LoVo (cell line): ENCODE measurements around the gene TTLL10.
A peak's percentile ranks its signal among the peaks of the same experiment; 100 is the strongest.

Experiments used
- DNase-seq: peaks from one replicate; pipeline ENCODE4 v3.0.0-alpha.2; 2016; ENCODE audit warnings: low spot score

TTLL10 gene

DNA sequence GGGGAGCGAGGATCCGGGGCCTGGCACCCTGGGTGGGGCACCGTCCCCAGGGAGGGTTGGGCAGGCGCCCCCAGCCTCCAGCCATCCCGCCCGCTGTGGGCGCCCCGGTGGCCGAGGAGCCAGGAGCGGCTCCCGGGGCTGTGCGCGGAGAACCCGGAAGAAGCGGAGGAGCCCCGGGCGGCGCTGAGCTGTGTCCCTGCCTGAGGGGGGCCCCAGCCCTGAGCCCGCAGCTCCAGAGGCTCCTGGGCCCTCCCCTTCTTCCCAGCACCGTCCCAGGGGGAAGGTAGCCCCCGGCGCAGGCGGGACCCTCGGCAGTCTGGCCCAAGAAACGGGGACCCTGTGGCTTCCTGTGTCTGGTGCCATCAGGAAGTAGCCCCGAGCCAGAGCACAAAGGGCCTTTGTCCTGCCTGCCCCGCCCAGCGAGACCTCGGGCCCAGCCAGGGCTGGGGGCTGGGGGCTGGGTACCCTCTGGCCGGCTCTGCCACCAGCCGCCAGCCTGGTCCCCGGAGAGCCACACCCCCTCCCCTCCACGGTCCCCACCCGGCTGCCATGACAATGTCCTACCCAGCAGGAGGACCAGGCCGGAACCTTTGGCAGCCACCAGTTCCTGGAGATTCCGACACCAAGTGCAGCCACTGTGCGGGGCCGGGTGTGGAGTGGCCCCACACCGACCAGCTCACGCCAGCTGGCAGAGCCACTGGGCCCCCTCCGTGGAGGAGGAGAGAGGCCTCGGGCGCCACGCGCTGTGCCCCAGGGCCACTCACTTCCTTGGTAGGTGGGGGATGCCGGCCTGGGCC, 15.6 kb upstream of the TTLL10 start:
- peak; percentile 81 for DNase-seq

DNA sequence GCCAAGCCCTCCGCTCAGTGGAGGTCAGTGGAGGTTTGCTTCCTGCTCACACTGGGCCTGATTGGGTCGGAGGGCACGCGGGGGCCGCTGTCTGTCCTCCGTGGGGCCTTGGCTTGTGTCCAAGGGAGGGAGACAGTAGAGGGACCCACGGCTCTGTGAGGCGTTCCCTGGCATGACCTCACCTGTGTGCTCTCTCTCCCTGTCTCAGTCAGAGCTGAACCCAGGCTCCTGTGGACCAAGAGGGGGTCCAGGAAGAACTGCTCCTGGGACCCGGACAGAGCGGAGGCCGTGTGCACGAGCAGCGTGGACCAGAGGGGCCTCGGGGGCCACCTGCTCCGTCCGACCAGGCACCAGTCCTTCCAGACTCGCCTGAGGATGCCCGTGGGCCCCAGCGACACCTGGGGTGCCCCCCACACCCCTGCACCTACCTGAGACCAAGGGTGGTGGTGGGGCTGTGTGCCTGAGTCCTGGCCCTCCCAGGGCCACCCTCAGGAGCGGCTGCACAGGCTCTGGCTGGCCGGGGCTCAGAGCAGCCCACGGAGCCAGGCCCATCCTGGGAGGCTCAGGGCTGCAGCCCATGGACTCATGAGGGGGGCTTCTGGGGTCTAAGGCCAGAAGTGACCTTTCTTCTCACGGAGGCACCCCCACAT, 13.3 kb upstream of the TTLL10 start:
- DNase-seq: no peak

DNA sequence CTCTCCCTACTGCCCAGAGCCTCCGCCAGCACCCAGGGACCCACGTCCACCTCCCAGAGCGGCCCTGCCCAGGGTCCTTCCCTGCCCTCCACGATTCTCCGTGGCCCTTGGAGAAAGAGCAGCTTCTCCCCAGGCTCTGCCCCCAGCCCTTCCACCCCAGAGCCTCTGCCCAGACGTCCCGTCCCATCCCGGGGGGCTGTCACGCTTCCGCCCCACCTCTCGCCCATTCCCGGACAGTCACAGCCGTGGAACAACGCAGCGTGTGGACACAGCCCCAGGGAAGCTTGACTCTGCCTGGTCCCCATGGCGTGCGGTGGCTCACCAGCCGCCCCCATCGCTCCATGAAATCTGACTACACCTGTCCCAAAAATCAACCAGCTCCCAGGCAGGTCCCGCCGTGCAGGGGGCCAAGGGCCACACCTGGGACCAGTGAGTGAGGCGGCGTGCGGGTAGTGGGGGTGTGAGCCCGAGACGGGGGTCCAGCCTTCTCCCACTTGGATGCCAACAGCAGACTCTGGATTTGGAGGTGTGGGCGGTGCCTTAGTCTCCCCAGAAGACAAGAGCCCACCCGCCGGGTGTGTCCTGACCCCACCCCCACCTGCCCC, 12.5 kb upstream of the TTLL10 start:
- DNase-seq: no peak

GRCh38 chr1:1161683-1162079, 12.0 kb upstream of the TTLL10 start:
- DNase-seq: no peak

GRCh38 chr1:1162597-1163537, 10.8 kb upstream of the TTLL10 start:
- peak; percentile 92 for DNase-seq

GRCh38 chr1:1163538-1164070, 10.1 kb upstream of the TTLL10 start:
- no peak for DNase-seq

DNA sequence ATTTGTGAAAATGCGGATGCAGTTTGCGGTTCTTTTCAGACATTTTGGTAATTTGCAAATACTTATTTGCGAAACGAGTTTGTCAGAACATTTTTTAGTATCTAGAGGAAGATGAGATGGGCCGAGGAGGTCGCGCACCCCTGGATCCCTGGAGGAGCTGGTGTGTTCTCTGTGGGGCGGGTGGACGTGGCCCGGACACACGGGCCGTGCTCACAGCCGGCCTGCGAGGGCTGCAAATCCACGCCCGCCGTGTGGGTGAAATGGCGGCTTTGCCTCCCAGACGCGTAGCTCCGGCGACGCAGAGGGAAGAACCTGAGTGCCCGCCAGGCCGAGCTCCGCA, 9.3 kb upstream of the TTLL10 start:
- no peak for DNase-seq

DNA sequence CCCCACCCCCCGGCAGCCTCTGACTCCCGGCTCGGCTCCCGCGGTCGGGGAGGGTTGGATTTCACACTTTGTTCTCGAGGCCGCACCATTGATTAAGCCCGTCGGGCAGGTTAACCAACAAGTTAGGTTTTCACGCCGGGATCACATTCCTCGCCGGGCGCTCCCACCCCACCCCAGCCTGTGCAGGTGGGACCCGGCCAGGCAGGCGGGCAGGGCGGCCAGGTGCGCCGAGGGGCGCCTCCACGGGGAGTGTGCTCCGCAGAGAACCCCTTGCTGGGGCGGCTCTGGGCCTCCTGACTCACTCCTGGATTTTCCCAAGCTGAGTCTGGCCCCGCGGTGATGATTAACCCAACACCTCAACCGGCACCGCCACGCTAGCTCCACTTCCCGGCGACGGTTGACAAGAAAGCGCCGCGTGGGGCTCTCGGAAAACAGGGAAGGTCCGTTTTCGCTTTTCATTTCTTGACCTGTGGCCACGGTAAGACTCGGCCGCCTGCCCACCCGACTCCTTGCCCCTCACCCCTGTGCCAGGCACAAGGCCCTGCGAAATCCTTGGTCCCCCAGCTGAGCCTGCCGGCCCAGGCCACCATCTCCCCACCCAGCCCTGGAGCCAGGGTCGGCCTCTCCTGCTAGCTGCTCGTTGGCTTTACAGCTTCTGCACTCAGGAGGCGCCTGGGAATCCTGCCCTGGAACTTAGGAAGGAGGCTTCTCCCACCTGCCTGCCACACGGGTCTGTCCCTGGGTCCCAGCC, 8.8 kb upstream of the TTLL10 start:
- peak; percentile 70 for DNase-seq

- no peak for DNase-seq
Measured at GRCh38 chr1:1165485-1165884, 8.2 kb upstream of the TTLL10 start.

DNA sequence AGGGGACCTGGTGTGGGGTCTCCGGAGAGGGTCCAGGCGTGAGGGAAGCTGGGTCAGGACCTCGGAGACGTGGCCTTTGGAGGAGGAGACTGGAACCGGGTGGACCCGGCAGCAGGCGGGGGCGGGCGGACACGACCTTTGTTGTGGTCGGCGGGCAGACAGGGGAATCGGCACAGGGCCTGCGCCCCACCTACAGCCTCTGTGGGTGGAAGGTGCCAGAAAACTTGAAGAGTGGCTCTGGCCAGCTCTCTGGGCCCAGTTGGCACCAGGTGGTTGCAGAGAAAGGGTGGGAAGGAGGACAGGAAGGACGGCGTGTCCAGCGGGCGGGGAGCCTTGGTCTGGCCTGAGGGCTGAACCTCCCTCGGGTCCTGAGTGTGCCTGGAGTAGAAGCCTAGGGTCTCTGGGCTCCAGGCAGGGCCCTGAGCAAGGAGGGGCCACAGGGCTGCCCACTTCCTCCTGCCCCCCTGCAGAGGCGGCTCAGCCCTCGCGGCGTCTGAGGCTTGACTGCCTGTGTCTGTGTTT, 7.7 kb upstream of the TTLL10 start:
- DNase-seq: no peak

- no peak for DNase-seq
Measured at GRCh38 chr1:1166642-1167397, 6.9 kb upstream of the TTLL10 start.

DNA sequence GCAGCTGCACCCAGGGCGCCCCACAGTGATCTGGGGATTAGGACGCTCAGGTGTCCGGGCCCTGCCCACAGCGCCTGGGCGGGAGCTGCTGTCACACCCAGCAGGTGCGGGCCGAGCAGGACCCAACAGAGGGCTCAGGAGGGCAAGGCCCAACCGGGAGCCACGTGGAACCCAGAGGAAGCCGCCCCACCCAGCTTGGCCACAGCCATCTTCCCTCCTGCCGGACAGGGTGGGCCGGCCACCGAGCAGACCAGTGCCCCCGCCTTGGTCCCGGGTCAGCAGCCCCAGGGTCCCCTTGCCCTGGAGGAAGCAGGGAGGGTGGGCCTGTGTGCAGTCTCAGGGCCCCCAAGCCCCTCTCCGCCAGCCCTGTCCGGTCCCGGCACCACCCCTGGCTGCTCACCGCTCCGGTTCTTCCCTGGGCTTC, 6.3 kb upstream of the TTLL10 start:
- no peak for DNase-seq

GRCh38 chr1:1167841-1168450, 5.7 kb upstream of the TTLL10 start:
- DNase-seq: no peak

DNA sequence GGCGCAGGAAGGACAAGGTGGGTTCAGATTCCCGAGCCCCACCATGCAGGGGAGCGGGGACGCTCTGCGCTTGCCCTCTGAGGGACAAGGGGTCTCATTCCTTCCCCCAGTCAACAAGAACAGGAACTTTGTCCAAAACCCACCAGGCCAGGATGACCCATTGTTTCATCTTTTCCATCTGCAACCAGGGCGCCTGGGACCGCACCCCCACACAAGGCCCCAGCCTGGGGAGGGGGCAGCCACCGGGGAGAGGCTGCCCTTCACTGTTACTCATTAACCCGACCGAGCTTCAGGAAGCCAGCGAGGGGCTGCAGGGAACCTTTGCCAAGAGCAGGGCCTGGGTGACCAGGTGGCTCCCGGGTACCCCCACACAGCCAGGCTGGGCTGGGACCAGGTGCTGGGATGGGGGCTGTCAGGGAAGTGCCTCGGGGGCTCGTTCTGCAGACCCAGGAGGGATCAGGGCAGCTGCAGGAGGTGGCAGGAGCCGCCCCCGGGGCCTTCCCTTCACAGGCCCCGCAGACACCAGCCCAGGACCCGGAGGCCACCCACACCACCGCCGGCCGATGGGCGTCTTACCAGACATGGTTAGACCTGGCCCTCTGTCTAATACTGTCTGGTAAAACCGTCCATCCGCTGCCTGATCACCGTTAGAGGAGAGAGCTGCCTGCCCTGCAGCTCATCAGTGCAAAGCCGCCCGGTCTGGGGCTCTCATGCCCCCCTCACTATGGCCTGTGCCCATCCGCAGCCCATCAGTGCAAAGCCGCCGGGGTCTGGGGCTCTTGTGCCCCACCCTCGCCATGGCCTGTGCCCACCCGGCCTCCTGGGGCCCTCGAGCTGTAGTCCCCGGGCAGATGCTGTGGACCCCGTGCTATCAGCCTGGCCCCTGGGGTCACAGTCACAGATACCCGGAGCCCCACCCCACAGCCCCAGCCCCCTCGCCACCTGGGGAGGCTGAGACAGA, 4.9 kb upstream of the TTLL10 start:
- DNase-seq: no peak

- no peak for DNase-seq
Measured at GRCh38 chr1:1169429-1170214, 4.1 kb upstream of the TTLL10 start.

DNA sequence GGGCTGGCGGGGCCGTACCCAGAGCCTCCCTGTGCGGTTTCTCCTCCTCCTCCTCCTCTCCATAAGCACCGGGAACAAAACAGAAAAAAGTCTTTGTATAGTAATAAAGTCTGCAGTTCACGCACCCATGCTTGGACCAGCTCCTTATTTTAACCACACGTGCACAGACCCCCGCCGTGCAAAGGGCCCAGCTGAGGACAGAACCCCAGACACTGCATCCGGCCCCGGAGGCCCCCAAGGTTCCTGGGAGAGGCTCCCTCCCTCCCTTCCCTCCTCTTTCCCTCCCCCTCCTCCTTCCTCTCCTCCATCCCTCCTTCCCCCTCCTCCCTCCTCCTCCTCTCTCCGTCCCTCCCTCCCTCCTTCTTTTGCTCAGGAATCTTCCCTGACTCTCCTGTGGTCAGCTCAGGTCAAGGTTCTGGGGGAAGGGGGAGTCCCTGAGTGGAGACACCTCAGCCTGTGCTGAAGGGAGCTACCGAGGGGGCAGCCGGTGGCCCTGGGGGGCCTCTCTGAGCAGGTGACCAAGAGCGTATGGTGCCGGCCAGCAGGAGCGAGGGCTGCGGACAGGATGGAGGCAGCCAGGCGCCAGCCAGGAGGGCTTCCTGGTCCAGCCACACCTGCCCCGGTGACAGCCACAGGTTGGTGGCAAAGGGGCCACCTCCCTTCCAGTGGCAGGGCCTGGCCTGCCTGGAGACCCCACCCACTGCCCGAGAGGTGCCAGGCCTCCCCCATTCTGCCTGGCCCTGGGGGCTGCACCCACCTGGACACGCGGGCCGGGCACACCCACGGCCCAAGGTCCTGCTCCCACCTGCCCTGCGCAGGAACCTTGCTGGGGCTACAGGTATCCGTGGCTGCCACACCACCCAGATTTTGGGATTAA, 3.2 kb upstream of the TTLL10 start:
- DNase-seq: no peak

- no peak for DNase-seq
Measured at GRCh38 chr1:1171161-1171545, 2.5 kb upstream of the TTLL10 start.
